Ishikawa (cell line): ENCODE measurements around the gene IRAK4.

ENCODE experiments used
- CEBPB ChIP-seq: IDR thresholded peaks from 2 replicates; pipeline ENCODE4 v1.6.1; 2012
- TAF1 ChIP-seq: IDR thresholded peaks from 2 replicates; pipeline ENCODE4 v1.6.1; 2012; ENCODE audit warnings: low read depth, mild to moderate bottlenecking
- TCF12 ChIP-seq: IDR thresholded peaks from 2 replicates; pipeline ENCODE4 v1.6.1; 2012; ENCODE audit warnings: low read depth
- TEAD4 ChIP-seq: IDR thresholded peaks from 2 replicates; pipeline ENCODE4 v1.6.1; 2012
- YY1 ChIP-seq: IDR thresholded peaks from 2 replicates; pipeline ENCODE4 v1.6.1; 2012; ENCODE audit warnings: low read depth
- TF ChIP-seq, protein P1 (sequence below): IDR thresholded peaks from 2 replicates; pipeline ENCODE4 v1.6.1; 2012; ENCODE audit warnings: low read depth, mild to moderate bottlenecking

DNA sequence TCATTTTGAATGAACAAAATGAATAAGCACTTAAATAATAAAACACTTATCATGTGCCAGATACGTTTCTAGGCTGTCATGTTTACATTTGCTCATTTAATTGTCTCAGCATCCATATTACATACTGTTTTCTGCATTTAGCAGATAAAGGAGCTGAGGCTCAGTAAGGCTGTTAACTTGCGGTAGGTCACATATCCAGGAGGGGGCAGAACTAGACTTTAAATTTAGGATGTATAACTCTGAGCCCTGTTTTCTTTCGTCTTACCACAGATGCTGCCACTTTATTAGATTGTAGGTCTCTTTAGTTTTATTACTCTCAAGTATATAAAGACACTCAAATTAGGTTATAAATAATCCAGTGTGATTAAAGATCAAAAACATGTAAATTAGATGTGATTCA lies 17.7 kb downstream of the IRAK4 start:
- TF ChIP-seq CEBPB (no peak), TEAD4 (no peak), YY1 (no peak), TCF12 (no peak), TAF1 (no peak)
- TF ChIP-seq, protein P1, sequence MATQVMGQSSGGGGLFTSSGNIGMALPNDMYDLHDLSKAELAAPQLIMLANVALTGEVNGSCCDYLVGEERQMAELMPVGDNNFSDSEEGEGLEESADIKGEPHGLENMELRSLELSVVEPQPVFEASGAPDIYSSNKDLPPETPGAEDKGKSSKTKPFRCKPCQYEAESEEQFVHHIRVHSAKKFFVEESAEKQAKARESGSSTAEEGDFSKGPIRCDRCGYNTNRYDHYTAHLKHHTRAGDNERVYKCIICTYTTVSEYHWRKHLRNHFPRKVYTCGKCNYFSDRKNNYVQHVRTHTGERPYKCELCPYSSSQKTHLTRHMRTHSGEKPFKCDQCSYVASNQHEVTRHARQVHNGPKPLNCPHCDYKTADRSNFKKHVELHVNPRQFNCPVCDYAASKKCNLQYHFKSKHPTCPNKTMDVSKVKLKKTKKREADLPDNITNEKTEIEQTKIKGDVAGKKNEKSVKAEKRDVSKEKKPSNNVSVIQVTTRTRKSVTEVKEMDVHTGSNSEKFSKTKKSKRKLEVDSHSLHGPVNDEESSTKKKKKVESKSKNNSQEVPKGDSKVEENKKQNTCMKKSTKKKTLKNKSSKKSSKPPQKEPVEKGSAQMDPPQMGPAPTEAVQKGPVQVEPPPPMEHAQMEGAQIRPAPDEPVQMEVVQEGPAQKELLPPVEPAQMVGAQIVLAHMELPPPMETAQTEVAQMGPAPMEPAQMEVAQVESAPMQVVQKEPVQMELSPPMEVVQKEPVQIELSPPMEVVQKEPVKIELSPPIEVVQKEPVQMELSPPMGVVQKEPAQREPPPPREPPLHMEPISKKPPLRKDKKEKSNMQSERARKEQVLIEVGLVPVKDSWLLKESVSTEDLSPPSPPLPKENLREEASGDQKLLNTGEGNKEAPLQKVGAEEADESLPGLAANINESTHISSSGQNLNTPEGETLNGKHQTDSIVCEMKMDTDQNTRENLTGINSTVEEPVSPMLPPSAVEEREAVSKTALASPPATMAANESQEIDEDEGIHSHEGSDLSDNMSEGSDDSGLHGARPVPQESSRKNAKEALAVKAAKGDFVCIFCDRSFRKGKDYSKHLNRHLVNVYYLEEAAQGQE: no peak
